Hematopoietic multipotent progenitor cell treated with erythropoietin and hydrocortisone succinate and interleukin-3 and kit ligand, for 8 days (in vitro differentiated cells): Measurements from ENCODE around the gene TRIM63.

Source experiments
- DNase-seq: peaks from one replicate; pipeline ENCODE4 v3.0.0-alpha.2; 2015

The TRIM63 gene

GRCh38 chr1:26012864-26013263 is 54.6 kb downstream of the TRIM63 start:
- no peak for DNase-seq

- DNase-seq: no peak
These were observed 56.6 kb downstream of the TRIM63 start for GRCh38 chr1:26010825-26011224.

- peak; percentile 41 for DNase-seq
These were observed 57.5 kb downstream of the TRIM63 start for GRCh38 chr1:26009796-26010447.

GRCh38 chr1:26006710-26007109 is 60.7 kb downstream of the TRIM63 start:
- DNase-seq: no peak

- no peak for DNase-seq
These were observed 61.9 kb downstream of the TRIM63 start for GRCh38 chr1:26005434-26006105.

- no peak for DNase-seq
These were observed 63.7 kb downstream of the TRIM63 start for GRCh38 chr1:26003756-26004155.

GRCh38 chr1:26003262-26003661 is 64.2 kb downstream of the TRIM63 start:
- DNase-seq: no peak
